ENCODE results near the gene COX17. TPM values are rescaled to one million over a fixed set of nuclear protein-coding genes. Genes with fewer than 3 reads are reported as not detected.
A peak's percentile ranks its signal among the peaks of the same experiment; 100 is the strongest.

The COX17 gene
- total RNA-seq, 2 donors from 2014 or later = 26.4 to 29.5 TPM

GRCh38 chr3:119675188-119675874 lies 1.9 kb downstream of the COX17 start:
- Histone ChIP-seq H3K9me3 (no peaks in the 10 kb centered on the region), H3K4me3 (peak overlapping the region in 1 of 2 donors; percentile 75), H3K36me3 (peaks cover 0 to 5% of the 10 kb centered on the region in 2 donors), H3K27ac (peak overlapping the region in 1 of 2 donors; percentile 88), H3K4me1 (replicated peaks) (peaks cover 10% of the 10 kb centered on the region), H3K27me3 (replicated peaks; ENCODE audit: insufficient read depth) (no peaks in the 10 kb centered on the region)
- TF ChIP-seq POLR2A (IDR thresholded peaks at IDR 0.05) (no peak), POLR2AphosphoS5 (IDR thresholded peaks at IDR 0.05) (no peak)
- TF ChIP-seq, protein P1, sequence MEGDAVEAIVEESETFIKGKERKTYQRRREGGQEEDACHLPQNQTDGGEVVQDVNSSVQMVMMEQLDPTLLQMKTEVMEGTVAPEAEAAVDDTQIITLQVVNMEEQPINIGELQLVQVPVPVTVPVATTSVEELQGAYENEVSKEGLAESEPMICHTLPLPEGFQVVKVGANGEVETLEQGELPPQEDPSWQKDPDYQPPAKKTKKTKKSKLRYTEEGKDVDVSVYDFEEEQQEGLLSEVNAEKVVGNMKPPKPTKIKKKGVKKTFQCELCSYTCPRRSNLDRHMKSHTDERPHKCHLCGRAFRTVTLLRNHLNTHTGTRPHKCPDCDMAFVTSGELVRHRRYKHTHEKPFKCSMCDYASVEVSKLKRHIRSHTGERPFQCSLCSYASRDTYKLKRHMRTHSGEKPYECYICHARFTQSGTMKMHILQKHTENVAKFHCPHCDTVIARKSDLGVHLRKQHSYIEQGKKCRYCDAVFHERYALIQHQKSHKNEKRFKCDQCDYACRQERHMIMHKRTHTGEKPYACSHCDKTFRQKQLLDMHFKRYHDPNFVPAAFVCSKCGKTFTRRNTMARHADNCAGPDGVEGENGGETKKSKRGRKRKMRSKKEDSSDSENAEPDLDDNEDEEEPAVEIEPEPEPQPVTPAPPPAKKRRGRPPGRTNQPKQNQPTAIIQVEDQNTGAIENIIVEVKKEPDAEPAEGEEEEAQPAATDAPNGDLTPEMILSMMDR (IDR thresholded peaks at IDR 0.05) = no peak
- intact Hi-C loops (cut with DNase I) = loop anchor here (5.0 to 10.0 kb wide), 3 partner anchors 38 to 213 kb away; partner anchors contain the start of genes TIMMDC1 and TMEM39A
- 50% methylated on average over 5 of the region's 5 CpGs for WGBS
- DNase-seq (ENCODE audit: low spot score) = no peak

DNA sequence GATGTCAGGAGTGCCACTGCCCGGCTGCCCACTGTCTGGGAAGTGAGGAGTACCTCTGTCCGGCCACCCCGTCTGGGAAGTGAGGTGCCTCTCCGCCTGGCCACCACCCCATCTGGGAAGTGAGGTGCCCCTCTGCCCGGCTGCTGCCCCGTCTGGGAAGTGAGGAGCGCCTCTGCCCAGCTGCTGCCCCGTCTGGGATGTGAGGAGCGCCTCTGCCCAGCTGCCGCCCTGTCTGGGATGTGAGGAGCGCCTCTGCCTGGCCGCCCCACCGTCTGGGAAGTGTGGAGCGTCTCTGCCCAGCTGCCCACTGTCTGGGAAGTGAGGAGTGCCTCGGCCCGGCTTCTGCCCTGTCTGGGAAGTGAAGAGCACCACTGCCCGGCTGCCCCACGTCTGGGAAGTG lies 3.3 kb downstream of the COX17 start:
- no peaks in the 10 kb centered on the region for H3K27me3 ChIP-seq (replicated peaks; ENCODE audit: insufficient read depth)
- peaks cover 10% of the 10 kb centered on the region for H3K4me1 ChIP-seq (replicated peaks)
- H3K4me3 ChIP-seq = no peak overlapping the region
- intact Hi-C loops (cut with DNase I) = loop anchor here (10.0 kb wide), 1 partner anchor 179 kb away; the partner anchor contains the start of gene TIMMDC1
- TF ChIP-seq, protein P1 (IDR thresholded peaks at IDR 0.05) = no peak
- TF ChIP-seq POLR2A (IDR thresholded peaks at IDR 0.05) (no peak), POLR2AphosphoS5 (IDR thresholded peaks at IDR 0.05) (no peak)
- no peak for DNase-seq (ENCODE audit: low spot score)
- WGBS = 92% methylated on average over 18 of the region's 18 CpGs
- no peak overlapping the region for H3K27ac ChIP-seq
- H3K9me3 ChIP-seq = no peaks in the 10 kb centered on the region
- H3K36me3 ChIP-seq = peaks cover 0 to 5% of the 10 kb centered on the region in 2 donors

- TF ChIP-seq, protein P1 (IDR thresholded peaks at IDR 0.05) = no peak
- no peak for TF ChIP-seq POLR2AphosphoS5 (IDR thresholded peaks at IDR 0.05)
- no peak for TF ChIP-seq POLR2A (IDR thresholded peaks at IDR 0.05)
- Histone ChIP-seq H3K4me1 (replicated peaks) (peaks cover 10% of the 10 kb centered on the region), H3K27me3 (replicated peaks; ENCODE audit: insufficient read depth) (no peaks in the 10 kb centered on the region), H3K9me3 (no peaks in the 10 kb centered on the region), H3K27ac (no peak overlapping the region), H3K4me3 (no peak overlapping the region), H3K36me3 (peaks cover 0 to 5% of the 10 kb centered on the region in 2 donors)
- DNase-seq (ENCODE audit: low spot score) = no peak
- intact Hi-C loops (cut with DNase I) = loop anchor here (10.0 kb wide), 1 partner anchor 178 kb away; the partner anchor contains the start of gene TIMMDC1
- WGBS = 83% methylated on average over 2 of the region's 2 CpGs
Measured at GRCh38 chr3:119672776-119673175, 4.4 kb downstream of the COX17 start.

DNA sequence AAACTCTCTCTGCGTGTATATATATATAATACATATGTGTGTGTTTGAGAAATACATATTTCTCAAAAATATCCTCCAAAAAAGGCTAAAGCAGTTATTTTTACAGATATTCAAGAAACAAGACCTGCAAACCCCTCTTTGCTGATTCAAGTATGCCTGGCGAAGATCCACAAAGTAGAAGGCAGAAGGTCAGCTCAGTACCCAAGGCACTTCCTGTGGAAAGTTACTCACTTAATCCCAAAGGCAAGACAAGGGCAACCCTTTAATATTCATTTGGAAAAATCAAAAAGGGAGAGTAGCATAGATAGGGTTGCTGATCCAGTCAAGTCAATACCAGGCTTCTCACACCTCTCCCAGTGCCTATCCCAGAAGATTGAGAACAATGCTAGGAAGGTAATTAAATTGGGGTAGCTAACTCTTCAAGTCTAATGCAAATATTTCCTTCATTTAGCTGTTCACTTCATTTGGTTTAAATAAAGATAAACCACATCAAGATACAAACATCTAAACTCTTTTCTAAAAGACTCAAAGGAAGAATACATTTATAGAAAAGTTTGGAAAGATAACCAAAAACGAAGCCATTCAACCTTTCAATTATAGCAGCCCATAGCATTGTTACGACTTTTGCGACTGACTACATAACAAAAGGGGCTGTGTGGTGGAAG lies 7.2 kb downstream of the COX17 start:
- H3K36me3 ChIP-seq = peaks cover 0 to 5% of the 10 kb centered on the region in 2 donors
- no peak overlapping the region for H3K4me3 ChIP-seq
- no peaks in the 10 kb centered on the region for H3K27me3 ChIP-seq (replicated peaks; ENCODE audit: insufficient read depth)
- no peaks in the 10 kb centered on the region for H3K9me3 ChIP-seq
- DNase-seq (ENCODE audit: low spot score) = no peak
- WGBS = 74% methylated on average over 5 of the region's 5 CpGs
- no peak overlapping the region for H3K27ac ChIP-seq
- H3K4me1 ChIP-seq (replicated peaks) = no peaks in the 10 kb centered on the region
- intact Hi-C loops (cut with DNase I) = loop anchor here (10.0 kb wide), 1 partner anchor 175 kb away; the partner anchor contains the start of gene TIMMDC1
- TF ChIP-seq POLR2A (IDR thresholded peaks at IDR 0.05) = no peak
- TF ChIP-seq POLR2AphosphoS5 (IDR thresholded peaks at IDR 0.05) = no peak
- TF ChIP-seq, protein P1 (IDR thresholded peaks at IDR 0.05) = no peak
